SK-MEL-5 (cell line): ENCODE data around the gene TSTD1. TPM values are rescaled to one million over a fixed set of nuclear protein-coding genes. Genes with fewer than 3 reads are reported as not detected.
A peak's percentile ranks its signal among the peaks of the same experiment; 100 is the strongest.
"Not testable (repeated sequence)": the region's sequence is repeated elsewhere in the genome, so short reads cannot be mapped to it uniquely, and the experiment has no call there.

Source experiments
- DNase-seq: peaks from one replicate; pipeline ENCODE4 v3.0.0-alpha.2; 2016; ENCODE audit warnings: low read depth, low spot score
- in situ Hi-C: cut with HindIII; loops from 2 replicates; pipeline ENCODE4 v1.10.0; 2016; ENCODE audit warnings: low sequenced_read_pairs, high pct_unique_total_duplicates, low pct_unique_long_range_greater_than_20kb
- total RNA-seq: library from RNA; depleted of rRNA; stranded (reverse); fragments of >200 nt; shearing (Covaris generic); gene quantifications from 2 replicates; pipeline ENCODE4 v1.2.3, GENCODE V29; 2014

The TSTD1 gene
- total RNA-seq, 1 experiment from 2014 or later = 0.98 TPM

GRCh38 chr1:161019111-161019660 is 19.6 kb downstream of the TSTD1 start:
- DNase-seq, in situ Hi-C loops: not testable (repeated sequence)

GRCh38 chr1:161018631-161018930 is 20.2 kb downstream of the TSTD1 start:
- in situ Hi-C loops = no loop called here
- DNase-seq = no peak

GRCh38 chr1:161017756-161018630 is 20.8 kb downstream of the TSTD1 start:
- in situ Hi-C loops = no loop called here
- no peak for DNase-seq

GRCh38 chr1:161017181-161017580 is 21.6 kb downstream of the TSTD1 start:
- DNase-seq, in situ Hi-C loops: not testable (repeated sequence)

GRCh38 chr1:161016683-161017082 is 22.1 kb downstream of the TSTD1 start:
- in situ Hi-C loops, DNase-seq: not testable (repeated sequence)

- in situ Hi-C loops = no loop called here
- no peak for DNase-seq
Measured at GRCh38 chr1:161013488-161014230, 25.1 kb downstream of the TSTD1 start.

GRCh38 chr1:161013131-161013487 is 25.7 kb downstream of the TSTD1 start:
- in situ Hi-C loops = no loop called here
- DNase-seq = peak; percentile 45

- no peak for DNase-seq
- in situ Hi-C loops = no loop called here
Measured at GRCh38 chr1:161012420-161012819, 26.3 kb downstream of the TSTD1 start.

- no peak for DNase-seq
- in situ Hi-C loops = no loop called here
Measured at GRCh38 chr1:161009602-161010211, 29.1 kb downstream of the TSTD1 start.

- in situ Hi-C loops = no loop called here
Measured at GRCh38 chr1:161008869-161009510, 29.8 kb downstream of the TSTD1 start.

GRCh38 chr1:161007369-161007768 is 31.4 kb downstream of the TSTD1 start:
- in situ Hi-C loops = no loop called here
- no peak for DNase-seq

More at GRCh38 chr1:161008869-161009510, 29.8 kb downstream of the TSTD1 start:
- no peak for DNase-seq

GRCh38 chr1:161006563-161006962 is 32.2 kb downstream of the TSTD1 start:
- DNase-seq = no peak
- in situ Hi-C loops = no loop called here

- in situ Hi-C loops = no loop called here
- DNase-seq = no peak
Measured at GRCh38 chr1:161001525-161001924, 37.2 kb downstream of the TSTD1 start.

GRCh38 chr1:161000736-161001480 is 37.9 kb downstream of the TSTD1 start:
- in situ Hi-C loops = no loop called here
- no peak for DNase-seq

GRCh38 chr1:160999376-160999775 is 39.4 kb downstream of the TSTD1 start:
- no peak for DNase-seq
- in situ Hi-C loops = no loop called here

GRCh38 chr1:160997323-160998038 is 41.3 kb downstream of the TSTD1 start:
- in situ Hi-C loops = no loop called here
- peak; percentile 83 for DNase-seq

- DNase-seq = peak; percentile 72
- in situ Hi-C loops = no loop called here
Measured at GRCh38 chr1:160996178-160996577, 42.6 kb downstream of the TSTD1 start.
